HEK293T (cell line): Measurements from ENCODE around the gene ASS1.

Experiments used
- FOXK2 ChIP-seq: fragments of 450-650 bp; IDR thresholded peaks from 2 replicates; pipeline ENCODE4 v1.6.1; 2016; ENCODE audit warnings: mild to moderate bottlenecking
- FOXM1 ChIP-seq: fragments of 450-650 bp; IDR thresholded peaks from 2 replicates; pipeline ENCODE4 v1.6.1; 2017; ENCODE audit warnings: mild to moderate bottlenecking, borderline replicate concordance
- SP1 ChIP-seq: fragments of 450-650 bp; IDR thresholded peaks from 2 replicates; pipeline ENCODE4 v1.6.1; 2017
- SUZ12 ChIP-seq: fragments of 450-650 bp; IDR thresholded peaks from 2 replicates; pipeline ENCODE4 v1.6.1; 2016; ENCODE audit warnings: mild to moderate bottlenecking

DNA sequence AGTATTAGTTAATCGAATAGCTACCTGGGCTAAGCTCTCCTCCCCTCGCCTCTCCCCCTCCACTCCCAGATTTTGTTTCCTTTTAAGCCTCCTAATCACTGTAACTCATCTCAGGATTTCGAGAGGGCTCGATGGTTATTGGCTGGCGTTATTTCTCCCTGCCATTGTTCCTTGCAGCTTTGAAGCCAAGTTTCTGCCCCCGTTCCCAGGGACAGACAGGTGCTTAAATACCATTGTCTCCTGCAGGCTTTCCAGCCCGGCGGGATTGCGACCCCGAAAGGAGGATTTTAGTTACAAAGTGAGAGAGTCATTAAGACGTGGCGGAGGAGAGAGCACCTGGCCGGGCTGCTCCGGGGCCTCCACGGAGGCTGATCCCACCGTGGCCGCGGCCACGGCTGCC, 46.2 kb downstream of the ASS1 start:
- no peak for TF ChIP-seq FOXM1
- no peak for TF ChIP-seq SUZ12
- no peak for TF ChIP-seq SP1
- TF ChIP-seq FOXK2, result no peak
